Measurements from ENCODE around the gene FGF3. TPM values are rescaled to one million over a fixed set of nuclear protein-coding genes. Genes with fewer than 3 reads are reported as not detected.

The FGF3 gene
- total RNA-seq, 5 donors from 2014 or later (not counting 1 experiment from before 2014, with no cell fraction given) = not detected

GRCh38 chr11:69796063-69796462, 23.2 kb downstream of the FGF3 start:
- Mint-ChIP-seq H3K36me3 (no peaks in the 10 kb centered on the region), H3K4me1 (no peaks in the 10 kb centered on the region), H3K27ac (no peak overlapping the region), H3K27me3 (peaks cover 0 to 1% of the 10 kb centered on the region in 2 donors), H3K9me3 (no peaks in the 10 kb centered on the region), H3K4me3 (no peak overlapping the region)
- Histone ChIP-seq H3K27ac (ENCODE audit: low read length) (no peak overlapping the region), H3K9me3 (no peaks in the 10 kb centered on the region), H3K36me3 (ENCODE audit: control insufficient read depth in 2 of 2, extremely low read depth in 1 of 2, insufficient read depth in 1 of 2, low read length in 1 of 2) (no peaks in the 10 kb centered on the region), H3K27me3 (replicated peaks in 1 of 2; ENCODE audit: control insufficient read depth in 2 of 2, extremely low read depth in 1 of 2, insufficient read depth in 2 of 2, low read length in 1 of 2) (peaks cover 0 to 12% of the 10 kb centered on the region in 2 experiments), H3K4me3 (ENCODE audit: control insufficient read depth in 1 of 2, extremely low read depth in 1 of 2, low read length in 1 of 2) (no peak overlapping the region), H3K4me1 (ENCODE audit: control insufficient read depth in 1 of 2, extremely low read depth in 1 of 2, insufficient read depth in 2 of 2, low read length in 2 of 2) (no peaks in the 10 kb centered on the region)
- 73% methylated on average over 9 of the region's 9 CpGs for WGBS (ENCODE audit: insufficient coverage)
- ATAC-seq (replicated peaks in 1 of 4) (no peak), DNase-seq (no peak)
- POLR2A ChIA-PET = no interaction called here
- CTCF ChIA-PET = no interaction called here

GRCh38 chr11:69791276-69792180, 27.7 kb downstream of the FGF3 start:
- H3K27me3 ChIP-seq (replicated peaks in 1 of 2; ENCODE audit: control insufficient read depth in 2 of 2, extremely low read depth in 1 of 2, insufficient read depth in 2 of 2, low read length in 1 of 2) = peaks cover 0 to 18% of the 10 kb centered on the region in 2 experiments

GRCh38 chr11:69788956-69789355, 30.3 kb downstream of the FGF3 start:
- Mint-ChIP-seq H3K27me3 (peaks cover 0 to 4% of the 10 kb centered on the region in 2 donors), H3K27ac (no peak overlapping the region), H3K36me3 (no peaks in the 10 kb centered on the region), H3K4me3 (no peak overlapping the region), H3K4me1 (no peaks in the 10 kb centered on the region), H3K9me3 (no peaks in the 10 kb centered on the region)
- DNase-seq (no peak), ATAC-seq (replicated peaks in 1 of 4) (no peak)
- WGBS (ENCODE audit: insufficient coverage) = 84% methylated on average over 10 of the region's 11 CpGs
- Histone ChIP-seq H3K27me3 (replicated peaks in 1 of 2; ENCODE audit: control insufficient read depth in 2 of 2, extremely low read depth in 1 of 2, insufficient read depth in 2 of 2, low read length in 1 of 2) (peaks cover 0 to 18% of the 10 kb centered on the region in 2 experiments), H3K4me1 (ENCODE audit: control insufficient read depth in 1 of 2, extremely low read depth in 1 of 2, insufficient read depth in 2 of 2, low read length in 2 of 2) (no peaks in the 10 kb centered on the region), H3K27ac (ENCODE audit: low read length) (no peak overlapping the region), H3K4me3 (ENCODE audit: control insufficient read depth in 1 of 2, extremely low read depth in 1 of 2, low read length in 1 of 2) (no peak overlapping the region), H3K36me3 (ENCODE audit: control insufficient read depth in 2 of 2, extremely low read depth in 1 of 2, insufficient read depth in 1 of 2, low read length in 1 of 2) (no peaks in the 10 kb centered on the region), H3K9me3 (no peaks in the 10 kb centered on the region)
- POLR2A ChIA-PET = no interaction called here
- CTCF ChIA-PET = no interaction called here

More at GRCh38 chr11:69791276-69792180, 27.7 kb downstream of the FGF3 start:
- Mint-ChIP-seq H3K27me3 (peaks cover 0 to 4% of the 10 kb centered on the region in 2 donors), H3K9me3 (no peaks in the 10 kb centered on the region), H3K4me1 (no peaks in the 10 kb centered on the region), H3K36me3 (no peaks in the 10 kb centered on the region), H3K27ac (no peak overlapping the region), H3K4me3 (no peak overlapping the region)
- H3K4me1 ChIP-seq (ENCODE audit: control insufficient read depth in 1 of 2, extremely low read depth in 1 of 2, insufficient read depth in 2 of 2, low read length in 2 of 2) = no peaks in the 10 kb centered on the region
- no peaks in the 10 kb centered on the region for H3K36me3 ChIP-seq (ENCODE audit: control insufficient read depth in 2 of 2, extremely low read depth in 1 of 2, insufficient read depth in 1 of 2, low read length in 1 of 2)
- no peak overlapping the region for H3K27ac ChIP-seq (ENCODE audit: low read length)
- ATAC-seq (replicated peaks in 1 of 4) (no peak), DNase-seq (no peak)
- 73% methylated on average over 25 of the region's 25 CpGs for WGBS (ENCODE audit: insufficient coverage)
- H3K9me3 ChIP-seq = no peaks in the 10 kb centered on the region
- no peak overlapping the region for H3K4me3 ChIP-seq (ENCODE audit: control insufficient read depth in 1 of 2, extremely low read depth in 1 of 2, low read length in 1 of 2)
- POLR2A ChIA-PET = no interaction called here
- CTCF ChIA-PET = no interaction called here

GRCh38 chr11:69787906-69788305, 31.3 kb downstream of the FGF3 start:
- no peak overlapping the region for H3K4me3 ChIP-seq (ENCODE audit: control insufficient read depth in 1 of 2, extremely low read depth in 1 of 2, low read length in 1 of 2)
- Mint-ChIP-seq H3K27ac (no peak overlapping the region), H3K36me3 (no peaks in the 10 kb centered on the region), H3K27me3 (peaks cover 1 to 2% of the 10 kb centered on the region in 2 donors), H3K4me3 (no peak overlapping the region), H3K9me3 (no peaks in the 10 kb centered on the region), H3K4me1 (no peaks in the 10 kb centered on the region)
- no peak overlapping the region for H3K27ac ChIP-seq (ENCODE audit: low read length)
- H3K4me1 ChIP-seq (ENCODE audit: control insufficient read depth in 1 of 2, extremely low read depth in 1 of 2, insufficient read depth in 2 of 2, low read length in 2 of 2) = no peaks in the 10 kb centered on the region
- CTCF ChIA-PET = no interaction called here
- no peak for DNase-seq
- no peaks in the 10 kb centered on the region for H3K9me3 ChIP-seq
- peaks cover 0 to 18% of the 10 kb centered on the region in 2 experiments for H3K27me3 ChIP-seq (replicated peaks in 1 of 2; ENCODE audit: control insufficient read depth in 2 of 2, extremely low read depth in 1 of 2, insufficient read depth in 2 of 2, low read length in 1 of 2)
- no peak for ATAC-seq (replicated peaks in 1 of 4)
- POLR2A ChIA-PET = no interaction called here
- 80% methylated on average over 8 of the region's 10 CpGs for WGBS (ENCODE audit: insufficient coverage)
- H3K36me3 ChIP-seq (ENCODE audit: control insufficient read depth in 2 of 2, extremely low read depth in 1 of 2, insufficient read depth in 1 of 2, low read length in 1 of 2) = no peaks in the 10 kb centered on the region

GRCh38 chr11:69787457-69787856, 31.8 kb downstream of the FGF3 start:
- DNase-seq = no peak
- peaks cover 2 to 4% of the 10 kb centered on the region in 2 donors for H3K27me3 Mint-ChIP-seq
- CTCF ChIA-PET = no interaction called here
- Histone ChIP-seq H3K4me1 (ENCODE audit: control insufficient read depth in 1 of 2, extremely low read depth in 1 of 2, insufficient read depth in 2 of 2, low read length in 2 of 2) (no peaks in the 10 kb centered on the region), H3K36me3 (ENCODE audit: control insufficient read depth in 2 of 2, extremely low read depth in 1 of 2, insufficient read depth in 1 of 2, low read length in 1 of 2) (no peaks in the 10 kb centered on the region), H3K27ac (ENCODE audit: low read length) (no peak overlapping the region), H3K27me3 (replicated peaks in 1 of 2; ENCODE audit: control insufficient read depth in 2 of 2, extremely low read depth in 1 of 2, insufficient read depth in 2 of 2, low read length in 1 of 2) (peaks cover 0 to 20% of the 10 kb centered on the region in 2 experiments), H3K4me3 (ENCODE audit: control insufficient read depth in 1 of 2, extremely low read depth in 1 of 2, low read length in 1 of 2) (no peak overlapping the region), H3K9me3 (no peaks in the 10 kb centered on the region)
- H3K4me3 Mint-ChIP-seq = no peak overlapping the region
- H3K4me1 Mint-ChIP-seq = no peaks in the 10 kb centered on the region
- POLR2A ChIA-PET = no interaction called here
- ATAC-seq (replicated peaks in 1 of 4) = no peak
- no peak overlapping the region for H3K27ac Mint-ChIP-seq
- no peaks in the 10 kb centered on the region for H3K36me3 Mint-ChIP-seq
- H3K9me3 Mint-ChIP-seq = no peaks in the 10 kb centered on the region
- 86% methylated on average over 1 of the region's 4 CpGs for WGBS (ENCODE audit: insufficient coverage)

GRCh38 chr11:69781241-69781640, 38.0 kb downstream of the FGF3 start:
- Histone ChIP-seq H3K27ac (ENCODE audit: low read length) (no peak overlapping the region), H3K4me3 (ENCODE audit: control insufficient read depth in 1 of 2, extremely low read depth in 1 of 2, low read length in 1 of 2) (no peak overlapping the region), H3K27me3 (replicated peaks in 1 of 2; ENCODE audit: control insufficient read depth in 2 of 2, extremely low read depth in 1 of 2, insufficient read depth in 2 of 2, low read length in 1 of 2) (peaks cover 3 to 37% of the 10 kb centered on the region in 2 experiments), H3K36me3 (ENCODE audit: control insufficient read depth in 2 of 2, extremely low read depth in 1 of 2, insufficient read depth in 1 of 2, low read length in 1 of 2) (no peaks in the 10 kb centered on the region), H3K4me1 (ENCODE audit: control insufficient read depth in 1 of 2, extremely low read depth in 1 of 2, insufficient read depth in 2 of 2, low read length in 2 of 2) (no peaks in the 10 kb centered on the region), H3K9me3 (no peaks in the 10 kb centered on the region)
- H3K27ac Mint-ChIP-seq = no peak overlapping the region
- CTCF ChIA-PET = interaction anchor here in 1 of 2 donors (0.6 kb wide), 1 partner anchor 412 kb away, joined by 3 read pairs; no protein-coding TSS in a partner anchor
- peaks cover 18 to 23% of the 10 kb centered on the region in 2 donors for H3K27me3 Mint-ChIP-seq
- WGBS (ENCODE audit: insufficient coverage) = 72% methylated on average over 5 of the region's 8 CpGs
- no peaks in the 10 kb centered on the region for H3K9me3 Mint-ChIP-seq
- no peaks in the 10 kb centered on the region for H3K36me3 Mint-ChIP-seq
- POLR2A ChIA-PET = no interaction called here
- DNase-seq = no peak
- no peaks in the 10 kb centered on the region for H3K4me1 Mint-ChIP-seq
- no peak overlapping the region for H3K4me3 Mint-ChIP-seq
- no peak for ATAC-seq (replicated peaks in 1 of 4)

Measured in T-cell (primary cell).